Esophagus (tissue), 2 donors: Measurements from ENCODE around the gene HOXA4. TPM values are rescaled to one million over a fixed set of nuclear protein-coding genes. Genes with fewer than 3 reads are reported as not detected.

ENCODE experiments used
- H3K27ac ChIP-seq, 2 donors: one replicate each; pipeline ENCODE4 v1.5.1; 2013; ENCODE audit warnings: low read depth in 2 of 2, mild to moderate bottlenecking in 2 of 2, inconsistent platforms in 1 of 2, low read length in 1 of 2, moderate library complexity in 1 of 2
- H3K27me3 ChIP-seq, 2 donors: one replicate each; pipeline ENCODE4 v1.6.1; 2013; ENCODE audit warnings: low read length in 2 of 2, control low read depth in 1 of 2, mild to moderate bottlenecking in 1 of 2; ENCODE audit not compliant: insufficient read depth in 2 of 2, control insufficient read depth in 1 of 2
- H3K36me3 ChIP-seq, 2 donors: one replicate each; pipeline ENCODE4 v1.6.1; 2013; ENCODE audit warnings: low read length in 1 of 2; ENCODE audit not compliant: control insufficient read depth in 2 of 2, insufficient read depth in 2 of 2
- H3K4me1 ChIP-seq, 2 donors: one replicate each; pipeline ENCODE4 v1.6.1; 2013; ENCODE audit warnings: low read length in 1 of 2; ENCODE audit not compliant: control insufficient read depth in 2 of 2, insufficient read depth in 2 of 2
- H3K4me3 ChIP-seq, 2 donors: one replicate each; pipeline ENCODE4 v1.5.1; 2013; ENCODE audit warnings: low read length in 2 of 2, mild to moderate bottlenecking in 2 of 2, low read depth in 1 of 2, moderate library complexity in 1 of 2
- H3K9me3 ChIP-seq, 2 donors: one replicate each; pipeline ENCODE4 v1.6.1; 2013; ENCODE audit warnings: mild to moderate bottlenecking in 2 of 2, low read depth in 1 of 2, low read length in 1 of 2, moderate library complexity in 1 of 2; ENCODE audit not compliant: control insufficient read depth in 2 of 2, insufficient read depth in 1 of 2
- WGBS, 2 donors: extraction: QIAGEN DNeasy Blood & Tissue Kit; methylation state at CpG; one replicate each; pipeline ENCODE4 v1.1.7; 2013; 5-methylcytosine and 5-hydroxymethylcytosine counted together
- polyA plus RNA-seq, 2 donors: library from polyadenylated mRNA; stranded (reverse); fragments of 200-250 nt; gene quantifications; one replicate each; pipeline ENCODE4 v1.2.3, GENCODE V29; 2013
- donor health status: healthy with polysubstance abuse.
- donor health status: Bipolar disorder and iron deficiency.

HOXA4 gene
- polyA plus RNA-seq, 2 donors, result 7.6 to 8.6 TPM

- Histone ChIP-seq H3K27ac (no peak overlapping the region), H3K9me3 (no peaks in the 10 kb centered on the region), H3K4me3 (no peak overlapping the region), H3K36me3 (no peaks in the 10 kb centered on the region), H3K4me1 (peaks cover 4 to 5% of the 10 kb centered on the region in 2 donors), H3K27me3 (peaks cover 0 to 2% of the 10 kb centered on the region in 2 donors)
- WGBS, 2 donors, result 71 to 77% methylated on average over 6 of the region's 6 CpGs
These were observed 37.2 kb downstream of the HOXA4 start for GRCh38 chr7:27093184-27093895.

- Histone ChIP-seq H3K27me3 (peaks cover 0 to 4% of the 10 kb centered on the region in 2 donors), H3K36me3 (no peaks in the 10 kb centered on the region), H3K4me1 (peaks cover 4 to 5% of the 10 kb centered on the region in 2 donors), H3K9me3 (no peaks in the 10 kb centered on the region), H3K27ac (no peak overlapping the region), H3K4me3 (no peak overlapping the region)
- 70 to 90% methylated on average over 1 of the region's 1 CpG for WGBS, 2 donors
These were observed 37.8 kb downstream of the HOXA4 start for GRCh38 chr7:27092819-27093110.

GRCh38 chr7:27091941-27092818 lies 38.4 kb downstream of the HOXA4 start:
- Histone ChIP-seq H3K9me3 (no peaks in the 10 kb centered on the region), H3K36me3 (no peaks in the 10 kb centered on the region), H3K27ac (no peak overlapping the region), H3K27me3 (peaks cover 0 to 4% of the 10 kb centered on the region in 2 donors), H3K4me3 (no peak overlapping the region), H3K4me1 (peaks cover 4 to 5% of the 10 kb centered on the region in 2 donors)
- 67 to 78% methylated on average over 9 of the region's 9 CpGs for WGBS, 2 donors

GRCh38 chr7:27091105-27091504 lies 39.5 kb downstream of the HOXA4 start:
- H3K9me3 ChIP-seq, result no peaks in the 10 kb centered on the region
- no peaks in the 10 kb centered on the region for H3K36me3 ChIP-seq
- 37 to 52% methylated on average over 3 of the region's 3 CpGs for WGBS, 2 donors
- H3K27ac ChIP-seq, result no peak overlapping the region
- peaks cover 0 to 4% of the 10 kb centered on the region in 2 donors for H3K27me3 ChIP-seq
- peaks cover 4 to 5% of the 10 kb centered on the region in 2 donors for H3K4me1 ChIP-seq
- H3K4me3 ChIP-seq, result no peak overlapping the region

- H3K4me1 ChIP-seq, result no peaks in the 10 kb centered on the region
These were observed 42.3 kb downstream of the HOXA4 start for GRCh38 chr7:27088002-27088922.

GRCh38 chr7:27083646-27084045 lies 46.9 kb downstream of the HOXA4 start:
- H3K27me3 ChIP-seq, result peaks cover 0 to 4% of the 10 kb centered on the region in 2 donors
- no peak overlapping the region for H3K4me3 ChIP-seq
- 85 to 89% methylated on average over 2 of the region's 2 CpGs for WGBS, 2 donors
- no peak overlapping the region for H3K27ac ChIP-seq
- H3K36me3 ChIP-seq, result no peaks in the 10 kb centered on the region
- no peaks in the 10 kb centered on the region for H3K9me3 ChIP-seq
- H3K4me1 ChIP-seq, result no peaks in the 10 kb centered on the region

More at GRCh38 chr7:27088002-27088922, 42.3 kb downstream of the HOXA4 start:
- H3K4me3 ChIP-seq, result no peak overlapping the region
- H3K27ac ChIP-seq, result no peak overlapping the region
- no peaks in the 10 kb centered on the region for H3K36me3 ChIP-seq
- peaks cover 0 to 4% of the 10 kb centered on the region in 2 donors for H3K27me3 ChIP-seq
- 48 to 50% methylated on average over 68 of the region's 68 CpGs for WGBS, 2 donors
- no peaks in the 10 kb centered on the region for H3K9me3 ChIP-seq

- Histone ChIP-seq H3K9me3 (no peaks in the 10 kb centered on the region), H3K36me3 (no peaks in the 10 kb centered on the region), H3K4me1 (no peaks in the 10 kb centered on the region), H3K4me3 (no peak overlapping the region), H3K27me3 (no peaks in the 10 kb centered on the region), H3K27ac (no peak overlapping the region)
- 72 to 83% methylated on average over 1 of the region's 1 CpG for WGBS, 2 donors
These were observed 48.4 kb downstream of the HOXA4 start for GRCh38 chr7:27082171-27082570.

GRCh38 chr7:27080844-27081436 lies 49.6 kb downstream of the HOXA4 start:
- no peaks in the 10 kb centered on the region for H3K4me1 ChIP-seq
- 55 to 58% methylated on average over 4 of the region's 4 CpGs for WGBS, 2 donors
- H3K27ac ChIP-seq, result no peak overlapping the region
- H3K27me3 ChIP-seq, result no peaks in the 10 kb centered on the region
- no peaks in the 10 kb centered on the region for H3K36me3 ChIP-seq
- H3K4me3 ChIP-seq, result no peak overlapping the region
- H3K9me3 ChIP-seq, result no peaks in the 10 kb centered on the region
